Epithelial cell of esophagus (primary cell): ENCODE results near the gene KRTAP4-12.
"Not testable (repeated sequence)": the region's sequence is repeated elsewhere in the genome, so short reads cannot be mapped to it uniquely, and the experiment has no call there.

Experiments
- DNase-seq: peaks from one replicate; pipeline ENCODE4 v3.0.0; 2010; ENCODE audit warnings: low read depth
- H3K4me3 ChIP-seq: 2 replicates; pipeline ENCODE4 v1.5.1; 2011; ENCODE audit warnings: mild to moderate bottlenecking, low read length, control low read depth
- CTCF ChIP-seq: IDR thresholded peaks from 2 replicates; pipeline ENCODE4 v1.5.1; 2011; ENCODE audit warnings: low read depth, mild to moderate bottlenecking, low read length, control low read depth, inconsistent platforms; ENCODE audit not compliant: insufficient read depth; ENCODE audit errors: missing control alignments

KRTAP4-12 gene

GRCh38 chr17:41151525-41151924, 27.5 kb upstream of the KRTAP4-12 start:
- DNase-seq: no peak
- no peak overlapping the region for H3K4me3 ChIP-seq
- no peak for TF ChIP-seq CTCF

GRCh38 chr17:41150026-41150425, 26.0 kb upstream of the KRTAP4-12 start:
- TF ChIP-seq CTCF: no peak
- DNase-seq: no peak

GRCh38 chr17:41149652-41149985, 25.6 kb upstream of the KRTAP4-12 start, which contains the start of gene KRTAP4-5:
TSS of gene KRTAP4-5 (minus strand) at chr17:41149825. CDS start at chr17:41149767, 58 bp downstream.
- H3K4me3 ChIP-seq: no peak within 1 kb of the TSS
- no peak for DNase-seq
- no peak for TF ChIP-seq CTCF

More at GRCh38 chr17:41150026-41150425, 26.0 kb upstream of the KRTAP4-12 start:
- no peak overlapping the region for H3K4me3 ChIP-seq

- not testable (repeated sequence) for H3K4me3 ChIP-seq, DNase-seq
Measured at GRCh38 chr17:41148971-41149651, 25.1 kb upstream of the KRTAP4-12 start.

GRCh38 chr17:41147531-41148204, 23.7 kb upstream of the KRTAP4-12 start:
- no peak for DNase-seq
- no peak for TF ChIP-seq CTCF
- H3K4me3 ChIP-seq: no peak overlapping the region

- H3K4me3 ChIP-seq: no peak overlapping the region
- no peak for TF ChIP-seq CTCF
- DNase-seq: no peak
Measured at GRCh38 chr17:41145261-41145660, 21.3 kb upstream of the KRTAP4-12 start.

- no peak for TF ChIP-seq CTCF
- H3K4me3 ChIP-seq: no peak overlapping the region
- DNase-seq: no peak
Measured at GRCh38 chr17:41144846-41145245, 20.9 kb upstream of the KRTAP4-12 start.
